ENCODE data around the gene DUS1L.

The DUS1L gene

DNA sequence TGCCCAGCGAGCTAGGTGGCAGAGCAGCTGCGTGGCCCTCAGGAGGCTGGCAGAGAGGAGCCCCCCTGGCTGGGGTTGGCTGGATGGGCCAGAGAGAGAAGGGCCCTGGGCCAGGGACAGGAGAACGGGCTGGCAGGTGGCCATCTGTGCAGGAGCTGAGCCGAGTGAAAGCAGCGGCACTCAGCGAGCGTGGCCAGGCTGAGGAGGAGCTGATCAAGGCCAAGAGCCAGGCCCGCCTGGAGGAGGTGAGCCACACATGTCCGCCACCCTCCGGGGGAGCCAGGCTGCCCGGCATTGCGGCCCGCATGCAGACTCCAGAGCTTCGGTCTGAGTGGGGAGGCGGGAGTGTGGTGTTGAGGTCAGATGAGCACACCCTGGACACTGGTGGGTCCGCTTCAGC, 36.2 kb downstream of the DUS1L start:
- H3K4me3 ChIP-seq (ENCODE audit: low read depth, low read length): no peak overlapping the region
- TF ChIP-seq, protein P1, sequence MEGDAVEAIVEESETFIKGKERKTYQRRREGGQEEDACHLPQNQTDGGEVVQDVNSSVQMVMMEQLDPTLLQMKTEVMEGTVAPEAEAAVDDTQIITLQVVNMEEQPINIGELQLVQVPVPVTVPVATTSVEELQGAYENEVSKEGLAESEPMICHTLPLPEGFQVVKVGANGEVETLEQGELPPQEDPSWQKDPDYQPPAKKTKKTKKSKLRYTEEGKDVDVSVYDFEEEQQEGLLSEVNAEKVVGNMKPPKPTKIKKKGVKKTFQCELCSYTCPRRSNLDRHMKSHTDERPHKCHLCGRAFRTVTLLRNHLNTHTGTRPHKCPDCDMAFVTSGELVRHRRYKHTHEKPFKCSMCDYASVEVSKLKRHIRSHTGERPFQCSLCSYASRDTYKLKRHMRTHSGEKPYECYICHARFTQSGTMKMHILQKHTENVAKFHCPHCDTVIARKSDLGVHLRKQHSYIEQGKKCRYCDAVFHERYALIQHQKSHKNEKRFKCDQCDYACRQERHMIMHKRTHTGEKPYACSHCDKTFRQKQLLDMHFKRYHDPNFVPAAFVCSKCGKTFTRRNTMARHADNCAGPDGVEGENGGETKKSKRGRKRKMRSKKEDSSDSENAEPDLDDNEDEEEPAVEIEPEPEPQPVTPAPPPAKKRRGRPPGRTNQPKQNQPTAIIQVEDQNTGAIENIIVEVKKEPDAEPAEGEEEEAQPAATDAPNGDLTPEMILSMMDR (IDR thresholded peaks at IDR 0.05; ENCODE audit: borderline replicate concordance, insufficient read depth, low read depth, low read length): no peak

DNA sequence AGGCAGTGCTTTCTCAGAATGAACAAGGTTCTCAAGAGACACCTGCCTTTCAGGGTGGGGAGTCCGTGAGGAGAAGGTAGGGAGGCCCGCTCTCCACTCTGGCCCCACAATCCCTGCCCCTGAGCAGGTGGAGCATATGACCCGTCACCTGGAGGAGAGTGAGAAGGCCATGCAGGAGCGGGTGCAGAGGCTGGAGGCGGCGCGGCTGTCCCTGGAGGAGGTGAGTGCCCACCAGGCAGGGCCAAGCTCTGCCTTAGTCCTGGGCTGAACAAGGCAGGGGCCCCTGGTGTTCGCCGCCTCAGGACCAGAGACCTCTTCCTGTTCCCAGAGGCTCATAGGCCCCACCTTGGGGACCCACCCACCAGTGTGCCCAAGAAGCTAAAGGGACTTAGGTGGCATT, 36.6 kb downstream of the DUS1L start:
- H3K4me3 ChIP-seq (ENCODE audit: low read depth, low read length): no peak overlapping the region
- TF ChIP-seq, protein P1 (IDR thresholded peaks at IDR 0.05; ENCODE audit: borderline replicate concordance, insufficient read depth, low read depth, low read length): no peak

DNA sequence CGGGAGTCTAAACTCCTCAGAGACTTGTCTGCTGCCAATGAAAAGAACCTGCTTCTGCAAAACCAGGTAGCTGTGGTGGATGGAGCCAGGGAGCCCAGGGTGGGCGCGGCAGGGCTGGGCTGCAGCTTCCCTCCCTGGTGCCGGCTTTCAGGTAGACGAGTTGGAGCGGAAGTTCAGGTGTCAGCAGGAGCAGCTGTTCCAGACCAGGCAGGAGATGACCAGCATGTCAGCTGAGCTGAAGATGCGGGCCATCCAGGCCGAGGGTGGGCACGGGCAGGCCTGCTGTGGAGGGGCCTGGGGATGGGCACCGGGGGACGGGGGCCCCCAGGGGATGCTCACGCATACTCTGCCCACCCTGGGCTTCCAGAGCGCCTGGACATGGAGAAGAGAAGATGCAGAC, 37.4 kb downstream of the DUS1L start:
- no peak overlapping the region for H3K4me3 ChIP-seq (ENCODE audit: low read depth, low read length)
- TF ChIP-seq, protein P1 (IDR thresholded peaks at IDR 0.05; ENCODE audit: borderline replicate concordance, insufficient read depth, low read depth, low read length): no peak

DNA sequence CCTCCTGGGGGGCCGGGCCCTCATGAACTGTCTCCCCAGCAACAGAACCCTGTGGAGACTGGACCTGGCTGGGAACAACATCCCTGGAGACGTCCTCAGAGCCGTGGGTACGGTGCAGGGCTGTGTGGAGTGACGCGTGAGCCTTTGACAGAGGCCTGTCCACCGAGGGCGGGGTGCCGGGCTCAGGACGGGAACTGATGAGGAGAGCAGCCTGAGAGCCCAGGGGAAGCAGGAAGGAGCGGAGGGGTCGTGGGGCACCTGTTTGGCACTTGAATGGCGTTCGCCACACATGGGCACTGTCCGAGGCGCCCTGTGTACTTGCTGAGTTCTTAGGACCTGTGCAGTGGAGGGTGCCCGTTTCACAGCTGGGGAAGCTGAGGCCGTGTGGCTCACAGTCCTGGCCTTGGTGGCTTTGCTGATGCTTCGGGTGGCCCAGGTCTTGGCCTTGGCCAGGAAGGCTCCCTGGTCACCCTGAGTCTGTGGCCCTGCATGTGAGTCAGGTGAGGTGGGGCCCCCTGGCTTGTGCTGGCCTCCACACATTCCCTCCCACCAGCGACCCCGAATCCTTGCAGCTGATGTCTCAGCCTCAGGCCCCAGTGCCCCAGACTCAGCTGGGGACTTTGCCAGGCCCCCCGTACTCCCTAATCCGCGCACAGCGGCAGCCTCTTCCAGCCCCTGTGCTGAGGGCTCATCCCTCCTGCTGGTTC, 40.0 kb downstream of the DUS1L start:
- H3K4me3 ChIP-seq (ENCODE audit: low read depth, low read length): no peak overlapping the region
- TF ChIP-seq, protein P1 (IDR thresholded peaks at IDR 0.05; ENCODE audit: borderline replicate concordance, insufficient read depth, low read depth, low read length): no peak

DNA sequence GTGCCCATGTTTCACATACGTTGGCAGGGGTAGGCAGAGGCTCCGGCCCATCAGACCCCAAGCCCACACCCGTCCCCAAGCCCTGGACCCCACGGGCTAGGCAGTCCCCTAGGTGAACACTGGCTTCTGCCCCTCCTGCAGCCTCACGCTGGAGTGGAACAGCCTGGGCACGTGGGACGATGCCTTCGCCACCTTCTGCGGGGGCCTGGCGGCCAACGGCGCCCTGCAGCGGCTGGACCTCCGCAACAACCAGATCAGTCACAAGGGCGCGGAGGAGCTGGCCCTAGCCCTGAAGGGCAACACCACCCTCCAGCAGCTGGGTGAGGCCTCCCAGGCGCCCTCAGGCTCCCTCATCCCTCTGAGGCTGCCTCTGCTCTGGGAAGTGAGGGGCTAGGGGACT, 40.7 kb downstream of the DUS1L start:
- no peak overlapping the region for H3K4me3 ChIP-seq (ENCODE audit: low read depth, low read length)

DNA sequence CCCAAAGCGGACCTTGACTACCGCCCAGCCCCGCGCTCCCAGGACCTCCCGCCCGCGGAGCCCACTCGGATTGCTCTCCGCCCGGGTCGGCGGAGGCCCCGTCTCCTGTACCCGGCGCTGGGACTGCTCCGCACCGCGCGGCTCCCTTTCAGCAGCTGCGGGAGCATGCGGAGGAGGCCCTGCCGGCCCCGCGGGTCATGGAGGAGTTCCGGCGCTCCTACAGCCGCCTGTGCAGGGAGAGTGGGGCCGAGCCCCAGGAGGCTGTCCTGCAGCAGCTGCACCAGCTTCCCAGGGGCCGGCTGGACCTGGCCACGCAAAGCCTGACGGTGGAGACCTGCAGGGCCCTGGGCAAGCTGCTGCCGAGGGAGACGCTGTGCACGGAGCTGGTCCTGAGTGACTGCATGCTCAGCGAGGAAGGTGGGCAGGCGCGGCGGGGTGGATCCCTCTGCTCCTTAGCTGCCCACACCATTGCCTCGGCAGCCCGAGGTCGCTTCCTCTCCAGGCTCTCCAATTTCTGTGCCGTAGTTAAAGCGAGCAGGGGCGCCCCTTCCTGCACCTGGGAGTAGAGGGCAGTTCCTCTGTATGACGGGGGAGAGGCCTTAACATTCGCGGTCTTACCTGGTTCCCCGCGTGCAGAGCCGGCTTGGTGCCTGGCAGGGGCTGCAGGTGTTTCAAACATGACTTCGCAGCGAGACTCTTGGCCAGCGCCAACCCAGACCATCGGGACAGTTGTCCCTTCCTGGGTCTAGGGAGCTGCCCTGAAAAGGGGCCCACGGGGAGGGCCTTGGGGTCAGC, 42.0 kb downstream of the DUS1L start:
- TF ChIP-seq, protein P1 (IDR thresholded peaks at IDR 0.05; ENCODE audit: borderline replicate concordance, insufficient read depth, low read depth, low read length): no peak
- peak overlapping the region; percentile 80 for H3K4me3 ChIP-seq (ENCODE audit: low read depth, low read length)

More for the DNA sequence above, 40.7 kb downstream of the DUS1L start:
- TF ChIP-seq, protein P1 (IDR thresholded peaks at IDR 0.05; ENCODE audit: borderline replicate concordance, insufficient read depth, low read depth, low read length): no peak

Measured in GM12875 (cell line).